GM04504 (cell line): ENCODE measurements around the gene CXCR4.

Experiments used
- DNase-seq: peaks from one replicate; pipeline ENCODE4 v3.0.0-alpha.2; 2012; ENCODE audit warnings: low read depth

Gene CXCR4

DNA sequence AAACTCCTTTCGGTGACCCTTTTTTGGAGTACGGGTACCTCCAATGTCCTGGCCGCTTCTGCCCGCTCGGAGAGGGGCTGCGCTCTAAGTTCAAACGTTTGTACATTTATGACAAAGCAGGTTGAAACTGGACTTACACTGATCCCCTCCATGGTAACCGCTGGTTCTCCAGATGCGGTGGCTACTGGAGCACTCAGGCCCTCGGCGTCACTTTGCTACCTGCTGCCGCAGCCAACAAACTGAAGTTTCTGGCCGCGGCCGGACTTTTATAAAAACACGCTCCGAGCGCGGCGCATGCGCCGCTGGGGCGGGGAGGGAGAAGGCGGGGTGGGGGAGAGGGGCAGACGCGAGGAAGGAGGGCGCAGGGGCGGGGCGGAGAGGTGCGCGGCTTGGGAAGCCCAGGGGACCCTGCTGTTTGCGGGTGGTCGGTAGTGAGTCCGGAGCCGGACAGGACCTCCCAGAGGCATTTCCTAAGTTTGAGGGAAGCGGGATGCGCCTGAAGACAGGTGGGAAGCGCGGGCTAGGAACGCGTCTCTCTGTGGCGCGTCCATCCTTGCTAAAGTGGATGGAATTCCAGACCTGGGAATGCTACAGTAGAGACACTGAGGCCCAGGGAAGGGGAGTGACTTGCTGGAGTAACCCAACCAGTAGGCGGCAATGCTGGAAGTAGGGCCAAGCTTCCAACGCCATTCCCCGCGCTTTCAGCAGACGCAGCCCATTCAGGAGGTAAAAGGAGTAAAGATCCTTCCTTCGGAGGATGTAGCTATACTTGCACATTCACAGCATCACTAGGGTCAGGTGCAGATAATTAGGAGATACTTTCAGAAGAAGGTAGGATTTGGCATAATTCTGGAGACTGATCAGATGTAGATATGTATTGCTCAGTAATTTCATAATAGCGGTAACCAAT is at the start of gene CXCR4:
TSS of gene CXCR4 (minus strand) at position 241 of the 910 bp plus-strand sequence. CDS start at position 152, 89 bp downstream.
- no peak for DNase-seq

DNA sequence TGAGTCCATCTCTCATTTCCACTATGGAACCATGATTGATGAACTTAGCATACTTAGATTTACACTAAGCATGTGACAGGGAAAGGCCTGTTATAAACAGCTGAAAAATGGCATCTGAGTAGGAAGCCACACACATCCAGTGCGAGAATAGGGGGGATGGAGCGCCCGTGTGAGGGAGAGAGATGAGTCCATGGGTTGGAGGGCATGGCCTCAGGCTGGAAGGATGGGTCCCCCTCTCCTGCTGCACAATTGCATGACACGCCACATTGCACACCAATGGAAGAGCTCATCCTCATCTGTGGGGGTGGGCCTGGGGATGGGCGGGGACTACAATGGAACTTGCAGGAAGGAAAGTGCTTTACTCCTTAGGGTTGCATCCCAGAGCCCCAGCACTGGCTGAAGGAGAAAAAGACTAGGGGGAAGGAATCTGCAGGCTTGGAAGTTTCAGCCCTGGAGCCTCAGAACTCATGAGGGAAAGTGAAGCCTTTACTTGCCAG is 46.4 kb upstream of the CXCR4 start:
- DNase-seq = no peak

- no peak for DNase-seq
Measured at GRCh38 chr2:136162438-136162837, 44.5 kb upstream of the CXCR4 start.

GRCh38 chr2:136156411-136156810 is 38.5 kb upstream of the CXCR4 start:
- DNase-seq = no peak

DNA sequence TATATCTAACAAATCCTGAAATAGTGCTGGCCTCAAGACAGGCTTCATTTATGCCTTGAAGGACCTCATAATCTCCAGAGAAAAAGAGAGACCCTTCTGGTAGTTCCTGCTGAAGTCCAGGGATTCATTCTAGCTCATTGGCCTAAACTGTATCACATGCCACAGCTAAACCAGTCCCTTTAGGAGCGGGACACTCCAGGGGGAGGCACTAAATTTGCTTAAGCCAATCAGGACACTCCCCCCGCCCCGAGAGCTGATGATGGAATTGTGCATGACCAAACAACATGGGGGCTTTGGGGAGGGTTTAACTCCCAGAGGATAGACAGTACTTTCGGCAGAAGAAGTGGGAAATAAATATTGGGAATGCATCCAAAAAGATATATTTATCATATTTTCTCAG is 36.4 kb upstream of the CXCR4 start:
- DNase-seq = no peak

DNA sequence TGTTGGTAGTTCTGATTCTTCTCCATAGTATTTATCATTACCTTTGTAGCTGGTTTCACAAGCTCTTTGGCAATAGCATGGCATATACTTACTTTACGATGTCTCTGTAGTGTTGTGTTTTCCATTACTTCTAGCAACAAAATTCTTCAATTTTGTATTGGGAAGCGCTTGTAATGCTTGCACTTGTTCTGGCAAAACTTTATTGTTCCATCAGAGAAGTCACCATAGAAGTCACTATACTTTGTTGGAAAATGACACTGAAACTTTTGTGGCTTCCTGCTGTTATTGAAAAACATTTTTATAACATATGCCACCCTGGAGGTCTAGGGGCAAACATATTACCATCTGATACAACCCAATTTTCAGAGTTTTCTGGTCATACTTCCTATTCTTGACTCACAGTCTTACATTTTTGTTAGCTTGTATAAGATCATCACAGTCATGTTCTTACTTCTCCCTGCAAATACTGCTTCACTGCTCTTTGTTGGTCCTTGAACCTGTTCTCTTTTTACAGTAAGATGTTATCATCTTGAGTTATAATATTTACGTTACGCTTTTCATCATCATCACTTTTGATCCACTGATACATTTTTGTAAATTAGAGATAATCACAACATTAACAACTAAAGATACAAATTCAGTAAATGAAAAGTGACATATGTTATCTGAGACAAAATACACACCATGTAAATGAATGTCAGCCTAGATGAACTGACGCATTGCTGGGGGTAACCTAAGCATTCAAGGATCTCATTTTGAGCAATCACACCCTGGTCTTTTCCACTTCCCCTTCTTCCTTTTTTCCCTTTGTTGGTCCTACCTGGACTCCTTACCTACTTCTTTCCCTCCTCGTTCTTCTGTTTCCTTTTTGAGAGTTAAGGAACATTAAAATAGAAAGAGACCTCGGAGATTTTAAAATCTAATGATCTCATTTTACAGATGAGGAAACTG is 33.3 kb upstream of the CXCR4 start:
- DNase-seq = no peak

GRCh38 chr2:136149011-136149410 is 31.1 kb upstream of the CXCR4 start:
- DNase-seq = no peak

- DNase-seq = no peak
Measured at GRCh38 chr2:136146564-136146963, 28.6 kb upstream of the CXCR4 start.

- no peak for DNase-seq
Measured at GRCh38 chr2:136143603-136144451, 25.9 kb upstream of the CXCR4 start.

DNA sequence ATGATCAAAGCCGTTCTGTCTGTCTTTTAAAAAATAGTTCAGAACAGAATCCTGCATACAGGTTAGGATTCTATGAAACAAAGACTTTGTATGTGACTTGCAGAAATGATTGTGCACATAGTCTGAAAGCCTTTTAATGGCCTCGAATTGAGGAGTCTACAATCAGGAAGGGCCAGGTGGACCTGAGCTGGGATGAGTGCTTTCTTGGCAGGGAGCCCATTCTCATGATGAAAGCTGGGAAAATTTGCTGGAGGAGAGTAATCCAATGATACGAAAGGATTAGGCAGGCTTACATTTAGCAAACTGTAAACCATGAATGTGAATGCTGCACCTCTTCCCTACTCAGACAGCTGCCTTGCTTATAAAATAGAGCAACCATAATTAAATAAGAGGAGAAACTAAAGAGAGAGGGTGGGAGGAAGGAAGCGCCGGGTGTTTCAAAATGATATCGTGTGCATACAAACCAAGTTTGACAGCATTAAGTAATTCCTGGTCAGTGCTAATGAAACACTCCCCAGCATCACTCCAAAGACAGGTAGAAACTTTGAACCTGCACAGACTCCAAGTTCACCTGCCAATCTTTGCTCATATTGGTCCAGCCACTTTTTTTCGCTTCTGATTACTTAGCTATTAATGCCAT is 23.7 kb upstream of the CXCR4 start:
- DNase-seq = no peak

DNA sequence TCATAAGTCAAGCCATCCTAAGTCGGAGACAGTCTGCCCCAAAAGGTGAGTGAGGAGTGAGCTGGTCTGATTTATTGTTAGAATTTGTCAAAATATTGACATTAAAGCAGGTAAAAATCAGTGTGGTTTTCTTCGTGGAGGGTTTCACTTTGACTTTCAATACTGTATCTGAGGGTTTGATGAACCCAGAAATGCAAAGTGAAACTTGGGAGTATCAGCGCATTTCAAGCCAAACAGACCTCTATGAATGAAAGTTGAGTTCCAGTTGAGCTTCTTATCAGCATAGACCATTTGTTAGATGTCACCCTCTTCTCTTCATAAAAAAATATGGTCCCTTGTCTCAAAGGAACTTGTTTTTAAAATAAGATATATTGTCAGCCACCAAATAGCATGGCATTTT is 21.7 kb upstream of the CXCR4 start:
- DNase-seq = no peak

DNA sequence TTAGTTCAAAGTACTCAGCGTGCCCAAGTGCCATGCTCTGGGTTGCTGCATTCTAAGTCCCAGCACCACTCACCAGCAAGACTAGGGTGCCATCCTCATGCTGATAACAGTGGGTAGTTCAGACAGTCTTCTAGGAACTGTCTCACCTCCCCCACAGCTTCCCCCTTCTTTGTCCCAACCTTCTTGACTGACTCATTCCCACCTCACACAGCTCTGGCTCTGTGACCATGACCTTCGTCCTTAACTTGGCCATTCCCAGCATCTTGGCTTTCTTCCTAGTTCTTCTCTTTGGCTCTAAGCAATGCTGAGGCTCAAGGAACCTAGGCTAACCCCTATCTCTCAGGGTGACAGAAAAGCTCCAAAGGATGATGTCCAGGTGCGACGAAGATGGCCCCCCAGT is 20.0 kb upstream of the CXCR4 start:
- DNase-seq = no peak

DNA sequence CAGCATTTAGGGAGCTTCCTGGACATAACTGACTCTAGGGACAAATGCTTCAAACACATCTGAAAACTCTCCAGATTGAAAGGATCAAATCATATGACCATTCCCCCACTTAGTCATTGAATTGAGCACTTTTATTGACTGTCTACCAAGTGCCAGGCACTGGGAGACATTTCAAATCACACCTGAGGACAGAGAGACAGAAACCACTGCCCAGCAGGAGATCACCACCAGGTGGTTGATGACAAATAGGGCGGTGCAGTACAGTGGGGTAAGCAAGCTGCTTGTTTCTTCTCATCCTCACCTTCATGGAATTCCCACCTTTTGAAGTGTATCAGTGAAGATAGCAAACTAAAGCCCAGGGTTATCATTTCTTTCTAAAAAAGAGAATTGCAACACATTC is 19.0 kb upstream of the CXCR4 start:
- DNase-seq = no peak

GRCh38 chr2:136135921-136136906 is 18.3 kb upstream of the CXCR4 start:
- no peak for DNase-seq

- no peak for DNase-seq
Measured at GRCh38 chr2:136135462-136135861, 17.5 kb upstream of the CXCR4 start.

- DNase-seq = no peak
Measured at GRCh38 chr2:136134126-136134525, 16.2 kb upstream of the CXCR4 start.

- DNase-seq = no peak
Measured at GRCh38 chr2:136133586-136133985, 15.6 kb upstream of the CXCR4 start.

GRCh38 chr2:136133176-136133575 is 15.2 kb upstream of the CXCR4 start:
- no peak for DNase-seq

DNA sequence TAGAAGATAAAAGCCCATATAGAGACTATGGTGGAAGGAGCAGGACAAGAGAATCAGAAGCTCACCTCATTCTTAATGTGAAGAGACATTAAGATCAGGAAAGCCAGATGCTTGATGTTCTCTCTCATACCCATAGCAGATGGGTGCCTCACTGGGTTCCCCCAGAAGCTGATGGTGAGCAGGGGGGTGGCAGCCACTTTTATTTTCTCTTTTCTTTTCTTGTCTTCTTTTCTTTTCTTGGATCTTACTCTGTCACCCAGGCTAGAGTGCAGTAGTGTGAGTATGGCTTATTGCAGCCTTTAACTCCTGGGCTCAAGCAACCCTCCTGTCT is 14.8 kb upstream of the CXCR4 start:
- DNase-seq = no peak
